Measurements from ENCODE around the gene EFTUD2.

EFTUD2 gene

DNA sequence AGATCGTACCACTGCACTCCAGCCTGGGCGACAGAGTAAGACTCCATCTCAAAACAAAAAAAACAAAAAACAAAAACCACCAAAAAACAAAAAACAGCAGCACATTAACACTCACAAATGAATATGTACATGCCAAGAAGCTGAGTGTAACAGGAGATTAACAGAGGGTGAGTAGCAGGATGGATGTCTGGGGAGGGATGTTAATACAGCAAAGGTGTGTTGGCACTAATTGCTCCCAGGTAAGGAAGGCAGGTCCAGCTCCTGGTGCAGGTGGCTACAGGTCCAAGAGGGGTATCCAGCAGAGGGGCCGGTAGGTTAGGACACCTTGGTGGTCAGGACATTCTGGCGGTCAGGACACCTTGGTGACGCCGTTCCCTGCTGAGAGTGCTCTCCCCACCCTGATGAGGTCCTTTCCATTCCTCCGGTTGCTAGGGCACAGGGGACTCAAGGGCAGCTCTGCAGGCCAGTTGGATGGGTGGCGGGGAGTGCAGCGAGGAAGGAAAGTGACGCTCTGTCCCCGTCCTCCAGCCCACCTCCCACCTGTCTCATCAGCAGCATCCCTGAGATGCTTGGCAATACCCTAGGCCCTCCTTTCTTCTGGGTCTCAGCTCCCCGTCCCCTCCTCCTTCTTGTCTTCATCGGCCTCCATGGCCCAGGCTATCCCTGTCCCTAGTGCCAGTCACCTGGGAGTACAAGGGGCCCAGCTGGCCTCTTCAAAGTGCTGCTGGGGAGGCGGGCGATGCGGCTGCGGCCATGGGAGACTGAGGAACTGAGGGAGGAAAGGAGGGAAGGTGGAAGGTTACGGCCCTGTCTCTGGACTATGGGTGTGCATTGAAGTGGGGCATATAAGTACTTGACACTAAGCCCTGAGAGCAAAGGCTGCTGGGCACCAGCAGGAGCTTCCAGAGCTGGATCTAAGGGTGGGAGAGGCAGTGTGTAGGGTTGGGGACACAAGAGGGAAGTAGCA is 26.8 kb upstream of the EFTUD2 start:
- DNase-seq = no peak

DNA sequence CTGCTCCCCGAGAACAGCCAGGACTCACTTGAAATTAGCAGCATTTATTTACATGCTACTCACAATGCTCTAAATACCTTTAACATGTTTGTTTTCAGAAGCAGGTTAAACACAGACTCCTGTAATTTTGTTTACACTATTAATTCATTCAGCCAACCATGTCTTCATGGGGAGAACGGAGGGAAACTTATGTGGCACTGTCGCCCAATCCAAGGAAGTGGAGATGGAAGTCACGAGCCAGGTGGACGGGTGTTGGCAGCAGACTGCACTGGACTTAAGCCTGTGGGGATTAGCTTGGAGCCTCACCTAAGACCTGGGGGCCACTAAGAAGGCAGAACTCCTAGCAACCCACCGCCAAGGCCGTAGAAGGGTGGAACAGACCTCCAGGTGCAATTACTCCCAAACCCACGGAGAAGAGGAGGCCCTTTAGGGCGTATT is 24.9 kb upstream of the EFTUD2 start:
- peak; percentile 11 for DNase-seq

DNA sequence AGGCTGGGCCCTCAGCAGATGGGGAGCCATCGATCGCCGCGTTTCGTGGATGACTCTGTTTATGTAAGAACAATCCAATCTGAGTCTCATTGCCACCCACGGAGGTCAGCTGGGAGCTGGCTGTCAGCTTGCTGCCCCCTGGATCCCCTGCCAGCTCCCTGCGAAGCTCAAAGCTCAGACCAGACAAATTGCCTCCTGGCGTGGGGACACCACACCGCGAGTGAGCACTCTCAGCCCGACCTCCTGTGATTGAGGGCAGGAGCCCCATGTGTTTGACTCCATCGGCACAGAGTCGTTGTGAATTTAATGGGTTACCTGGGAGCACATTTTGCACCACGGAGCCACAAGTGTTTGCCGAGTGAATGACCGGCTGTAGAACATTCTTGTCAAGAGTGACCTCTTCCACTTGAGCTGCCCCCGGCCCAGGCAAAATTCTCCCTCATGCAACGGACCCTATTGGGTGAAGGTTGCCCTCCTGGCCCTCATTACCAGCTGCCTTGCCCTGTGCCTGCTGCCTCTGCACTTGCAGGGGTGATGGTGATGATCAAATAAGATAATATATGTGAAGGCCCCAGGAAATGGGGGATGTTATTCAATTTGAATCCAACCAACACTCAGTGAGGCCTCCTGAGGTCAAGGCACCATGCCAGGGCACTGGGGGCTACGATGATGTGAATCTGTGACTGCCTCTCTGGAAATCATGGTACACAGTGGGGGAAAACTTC is 23.7 kb upstream of the EFTUD2 start:
- no peak for DNase-seq

DNA sequence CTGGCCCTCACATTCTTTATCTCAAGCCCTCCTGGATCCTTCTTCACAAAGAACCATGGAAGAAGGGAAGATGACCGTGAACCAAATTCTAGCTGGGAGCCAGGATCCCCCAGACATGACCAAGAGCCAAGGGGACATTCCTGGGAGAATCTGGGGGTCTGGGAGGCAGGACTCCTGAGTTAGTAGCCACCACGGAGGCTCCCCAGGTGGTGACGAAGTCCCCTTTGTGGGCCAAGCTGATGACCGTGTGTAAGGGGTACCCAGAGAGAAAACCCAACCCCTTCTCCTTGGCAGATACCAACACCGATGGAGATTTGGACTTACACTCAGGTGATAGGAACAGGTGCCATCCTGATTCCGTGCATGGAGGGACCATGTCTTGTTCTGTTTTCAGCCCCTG is 22.9 kb upstream of the EFTUD2 start:
- DNase-seq = no peak

DNA sequence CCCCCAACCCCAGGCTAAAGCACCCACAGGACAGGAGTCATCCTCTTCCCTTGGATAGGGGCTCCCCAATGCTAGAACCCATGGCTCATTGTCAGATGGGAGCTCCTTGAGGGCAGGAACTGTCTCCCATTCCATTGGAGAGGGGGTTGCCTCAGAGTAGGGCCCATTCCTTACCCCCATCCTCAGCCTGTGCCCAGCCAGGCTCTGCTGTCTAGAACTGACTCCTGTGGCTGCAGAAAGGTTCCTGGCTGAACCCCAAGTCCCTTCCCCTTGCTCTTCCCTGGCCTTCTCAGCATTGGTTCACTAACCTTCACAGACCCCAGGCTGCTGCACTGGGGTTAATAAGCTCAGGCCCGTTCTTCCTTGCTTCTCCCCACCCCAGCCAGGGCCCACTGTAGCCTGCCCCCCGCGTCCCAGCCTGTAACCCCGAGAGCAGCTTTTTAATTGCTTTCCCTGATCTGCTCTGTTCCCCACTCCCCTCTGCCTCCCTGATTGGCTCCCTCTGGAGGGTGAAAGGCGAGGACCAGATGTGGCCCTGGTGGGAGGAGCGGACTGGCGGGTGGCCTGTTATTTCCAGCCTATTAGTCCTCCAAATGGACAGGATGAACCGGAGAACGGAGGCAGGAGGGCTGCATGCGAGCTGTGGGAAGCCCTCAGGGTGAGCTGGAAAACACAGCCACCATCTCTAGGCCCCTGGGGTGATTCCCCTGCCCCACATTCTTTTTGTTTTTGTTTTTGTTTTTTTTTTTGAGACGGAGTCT is 22.1 kb upstream of the EFTUD2 start:
- no peak for DNase-seq

DNA sequence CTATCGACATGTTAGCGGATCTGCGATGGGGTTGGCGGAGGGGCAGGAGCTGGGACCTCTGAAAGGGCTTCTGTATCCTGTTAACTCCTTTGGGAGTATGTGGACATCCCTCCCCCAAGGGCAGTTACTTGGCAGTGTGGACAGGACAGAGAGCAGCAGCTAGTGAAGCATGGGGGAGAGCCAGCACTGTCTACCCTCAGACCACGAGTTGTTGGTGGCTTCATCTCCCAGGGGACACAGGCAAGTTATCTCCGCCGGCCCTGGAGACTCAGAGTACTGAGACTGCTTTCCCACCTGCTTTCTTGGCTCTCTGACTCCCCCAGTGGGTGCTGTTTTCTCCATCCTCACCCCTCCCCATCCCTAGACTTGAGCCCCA is 21.3 kb upstream of the EFTUD2 start:
- DNase-seq = no peak

DNA sequence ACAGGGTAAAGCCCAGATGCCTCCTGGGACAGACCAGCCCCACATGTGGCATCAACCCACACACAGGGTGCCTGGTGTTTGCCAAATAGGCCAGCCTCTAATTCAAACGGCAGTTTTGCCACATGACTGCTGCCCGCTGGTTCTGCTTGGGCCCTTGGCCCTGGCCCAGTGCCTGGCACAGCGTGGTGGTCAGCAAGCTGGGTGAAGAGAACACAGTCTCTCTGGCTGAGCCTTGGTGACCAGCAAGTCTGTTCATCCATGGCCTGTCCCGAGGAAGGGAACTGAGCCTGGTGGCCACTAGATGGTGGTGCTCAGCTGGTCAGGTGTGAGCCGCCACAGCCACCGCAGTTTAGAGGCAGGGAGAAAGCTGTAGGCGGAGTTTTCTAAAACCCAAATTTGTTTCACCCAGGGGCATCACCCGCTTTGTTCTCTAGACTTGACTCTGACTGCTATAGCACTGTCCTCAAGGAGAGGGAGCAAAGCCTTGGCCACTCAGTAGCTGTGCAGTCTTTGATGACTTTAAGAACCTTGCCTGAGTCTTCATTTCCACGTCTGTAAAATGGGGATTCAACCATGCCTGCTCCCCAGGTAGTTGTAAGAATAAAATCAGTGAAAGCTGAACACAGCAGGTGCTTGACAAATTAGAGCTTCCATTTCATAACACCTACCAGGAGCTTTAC is 20.8 kb upstream of the EFTUD2 start:
- DNase-seq = peak; percentile 31

DNA sequence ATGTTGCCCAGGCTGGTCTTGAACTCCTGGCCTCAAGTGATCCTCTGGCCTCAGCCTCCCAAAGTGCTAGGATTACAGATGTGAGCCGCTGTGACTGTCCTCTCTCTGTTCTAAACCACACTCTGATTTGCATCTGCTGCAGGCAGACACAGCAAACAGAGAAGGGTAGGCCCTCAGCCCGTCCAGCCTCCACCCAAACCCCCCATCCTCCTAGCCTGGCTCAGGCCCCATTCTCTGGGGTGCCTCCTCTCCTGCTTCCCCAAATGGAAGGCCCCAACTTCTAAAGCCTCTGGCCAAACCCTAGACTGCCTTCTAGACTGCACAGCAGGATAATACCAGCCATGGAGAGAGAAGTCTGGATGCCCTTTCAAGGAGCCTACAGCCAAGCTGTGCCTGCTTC is 20.2 kb upstream of the EFTUD2 start:
- no peak for DNase-seq

DNA sequence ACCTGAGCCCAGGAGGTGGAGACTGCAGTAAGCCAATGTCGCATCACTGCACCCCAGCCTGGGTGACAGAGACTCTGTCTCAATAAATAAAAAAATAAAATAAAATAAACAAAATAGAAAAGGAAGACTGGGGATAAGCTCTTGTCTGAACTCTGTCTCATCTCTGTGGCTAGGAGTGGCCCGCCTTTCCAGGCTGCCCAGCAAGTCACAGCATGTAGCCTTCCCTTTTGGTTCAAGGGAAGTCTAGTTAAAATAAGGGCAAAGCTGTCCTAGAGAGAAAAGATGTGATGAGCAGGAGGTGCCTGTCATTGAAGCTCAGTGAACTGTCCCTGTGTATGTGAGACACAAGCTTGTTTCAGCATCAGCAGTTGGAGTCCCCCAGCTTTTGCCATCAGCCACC is 18.8 kb upstream of the EFTUD2 start:
- DNase-seq = no peak

DNA sequence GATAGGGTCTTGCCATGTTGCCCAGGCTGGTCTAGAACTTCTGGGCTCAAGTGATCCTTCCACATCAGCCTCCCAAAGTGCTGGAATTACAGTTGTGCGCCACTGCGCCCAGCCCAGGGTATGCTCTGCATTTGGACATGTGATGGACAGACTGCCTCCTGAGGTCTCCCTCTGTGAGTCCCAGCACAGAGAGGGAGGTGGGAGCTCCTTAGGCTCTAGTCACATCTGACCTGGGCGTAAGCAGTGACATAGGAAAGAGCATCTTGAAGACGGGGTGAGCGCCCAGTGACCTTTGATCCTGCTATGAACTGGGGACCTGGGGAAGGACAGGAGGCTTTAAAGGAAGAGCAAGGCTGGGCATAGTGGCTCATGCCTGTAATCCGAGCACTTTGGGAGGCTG is 18.2 kb upstream of the EFTUD2 start:
- DNase-seq = no peak

DNA sequence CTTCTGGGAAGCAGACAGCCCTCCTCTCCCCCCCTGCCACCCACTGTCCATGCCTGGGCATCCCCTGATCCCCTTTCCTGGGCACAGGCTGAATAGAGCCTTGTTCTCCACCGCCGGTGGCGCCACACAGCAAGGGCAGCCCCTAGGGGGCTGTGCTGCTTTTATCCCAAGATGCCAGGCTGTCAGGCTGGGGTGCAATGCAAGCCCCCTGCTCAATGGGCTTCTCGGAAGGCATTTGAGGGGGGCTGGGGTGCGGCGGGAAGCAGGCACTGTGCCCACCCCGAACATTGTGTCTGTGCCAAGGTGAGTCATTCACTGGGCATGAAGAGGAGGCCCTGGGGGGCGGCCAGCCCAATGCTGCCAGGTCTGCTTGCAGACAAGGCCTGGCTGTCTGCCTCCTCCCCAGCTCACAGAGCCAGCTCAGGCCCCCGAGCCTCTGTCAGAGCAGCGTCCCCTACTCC is 17.6 kb upstream of the EFTUD2 start:
- no peak for DNase-seq

DNA sequence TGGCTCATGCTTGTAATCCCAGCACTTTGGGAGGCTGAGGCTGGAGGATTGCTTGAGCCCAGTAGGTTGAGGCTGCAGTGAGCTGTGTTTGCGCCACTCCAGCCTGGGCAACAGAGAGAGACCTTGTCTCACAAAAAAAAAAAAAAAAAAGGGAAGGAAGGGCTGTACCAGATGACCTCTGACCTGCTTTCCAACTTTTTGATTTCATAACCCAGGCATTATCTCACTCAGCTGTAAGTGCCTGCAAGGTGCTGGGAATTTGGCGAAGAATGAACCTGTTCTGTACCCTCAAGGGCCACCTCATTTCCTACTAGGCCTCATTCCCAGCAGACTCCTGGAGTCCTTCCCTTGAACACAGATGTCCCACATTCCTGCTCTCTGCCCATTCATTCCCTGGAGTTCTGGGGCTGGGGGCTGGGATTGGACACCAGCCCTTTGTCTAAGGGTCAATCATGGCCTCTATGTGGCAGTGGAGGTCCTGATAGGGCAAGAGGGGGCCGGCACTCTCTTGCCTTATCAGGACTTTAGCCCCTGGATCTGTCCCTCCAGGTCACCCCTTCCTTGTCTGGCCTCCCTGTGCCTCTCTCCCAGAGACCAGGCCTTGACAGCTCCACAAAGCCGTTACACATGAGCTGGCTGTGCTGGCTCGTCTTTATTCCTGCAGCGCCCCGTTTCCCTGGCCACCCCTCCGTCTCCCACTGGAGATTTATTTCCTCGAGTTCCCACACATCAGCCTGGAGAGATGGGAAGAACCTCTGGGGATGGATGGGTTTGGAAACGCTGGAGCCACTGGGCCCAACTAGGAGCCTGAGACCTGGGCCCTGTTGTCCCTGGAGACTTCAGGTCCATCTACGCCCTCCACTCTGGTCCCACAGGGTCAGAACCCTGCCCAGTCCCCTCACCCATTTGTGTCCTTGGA is 16.9 kb upstream of the EFTUD2 start:
- DNase-seq = no peak

DNA sequence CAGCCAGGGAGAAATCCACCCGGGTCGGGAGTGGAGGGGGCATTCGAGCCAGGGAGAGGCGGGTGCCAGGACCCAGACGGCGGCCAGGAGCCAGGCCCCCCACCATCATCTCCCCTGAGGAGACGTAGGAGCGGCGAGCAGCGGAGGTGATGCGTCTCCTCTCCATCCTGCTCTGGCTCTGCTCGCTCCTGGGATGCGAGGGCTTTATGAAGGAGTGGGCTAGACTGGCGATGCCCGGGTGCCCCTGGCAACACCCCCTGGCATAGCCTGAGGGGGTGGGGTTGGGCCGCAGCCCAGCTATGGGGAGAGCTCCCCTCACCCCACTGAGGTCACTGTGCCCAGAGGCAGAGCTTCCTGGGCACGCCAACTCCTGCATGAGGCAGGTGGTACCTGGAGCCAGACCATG is 16.1 kb upstream of the EFTUD2 start, which contains the start of gene GFAP:
Gene GFAP (minus strand): TSS at position 180 of the 406 bp plus-strand sequence. CDS start 14 bp downstream, at position 166.
- DNase-seq = no peak

DNA sequence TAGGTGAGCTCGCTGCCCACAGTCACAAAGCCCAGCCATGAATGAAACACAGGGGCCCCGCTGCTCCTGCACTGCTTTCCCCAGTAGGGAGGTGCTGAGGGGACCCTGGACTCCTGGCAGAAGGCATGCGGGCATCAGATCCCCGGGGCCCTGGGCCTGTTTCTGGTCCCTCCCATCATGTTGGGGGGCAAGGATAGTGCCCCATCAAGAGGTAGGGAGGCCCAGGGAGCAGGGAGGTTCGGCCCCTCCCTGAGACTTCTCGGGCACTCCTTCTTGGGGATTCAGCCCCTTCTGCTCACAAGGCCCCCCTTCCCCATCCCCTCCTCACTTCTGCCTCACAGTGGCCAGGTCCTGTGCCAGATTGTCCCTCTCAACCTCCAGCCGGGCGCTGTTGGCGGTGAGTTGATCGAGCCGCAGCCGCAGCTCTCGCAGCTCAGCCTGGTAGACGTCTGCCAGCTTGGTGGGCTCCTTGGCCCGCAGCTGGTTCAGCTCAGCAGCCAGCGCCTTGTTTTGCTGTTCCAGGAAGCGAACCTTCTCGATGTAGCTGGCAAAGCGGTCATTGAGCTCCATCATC is 15.5 kb upstream of the EFTUD2 start:
- no peak for DNase-seq

DNA sequence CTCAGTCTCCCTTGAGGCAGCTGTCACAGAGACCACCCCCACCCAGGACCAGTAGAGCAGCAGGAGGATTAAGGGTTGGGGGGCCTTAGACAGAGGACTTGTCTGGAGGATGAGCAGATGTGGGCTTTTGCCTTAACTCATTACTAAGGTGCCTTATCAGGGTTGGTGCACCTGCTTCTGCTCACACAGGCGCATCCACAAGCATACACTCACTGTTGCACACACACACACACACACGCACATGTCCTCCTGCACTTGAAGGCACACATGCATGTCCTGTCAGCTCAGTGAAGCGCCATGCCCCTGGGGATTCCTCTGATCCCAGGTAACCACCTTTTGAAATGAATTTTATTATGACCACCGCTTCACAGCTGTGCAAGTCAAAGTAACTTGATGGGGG is 14.9 kb upstream of the EFTUD2 start:
- DNase-seq = no peak

DNA sequence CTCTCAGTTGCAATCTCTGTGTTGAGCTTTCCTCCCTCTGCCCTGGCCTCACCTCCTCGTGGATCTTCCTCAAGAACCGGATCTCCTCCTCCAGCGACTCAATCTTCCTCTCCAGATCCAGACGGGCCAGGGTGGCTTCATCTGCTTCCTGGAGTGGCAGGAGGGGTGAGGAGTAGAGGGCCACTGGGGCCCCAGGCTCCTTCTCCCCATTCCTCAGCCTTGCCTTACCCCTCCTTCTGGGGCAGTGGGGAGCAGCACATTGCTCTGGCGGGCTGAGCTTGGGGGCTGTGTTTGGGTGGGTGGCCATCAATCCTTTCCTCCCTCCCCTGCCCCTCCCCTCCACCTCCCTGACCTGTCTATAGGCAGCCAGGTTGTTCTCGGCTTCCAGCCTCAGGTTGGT is 14.4 kb upstream of the EFTUD2 start:
- DNase-seq = no peak

DNA sequence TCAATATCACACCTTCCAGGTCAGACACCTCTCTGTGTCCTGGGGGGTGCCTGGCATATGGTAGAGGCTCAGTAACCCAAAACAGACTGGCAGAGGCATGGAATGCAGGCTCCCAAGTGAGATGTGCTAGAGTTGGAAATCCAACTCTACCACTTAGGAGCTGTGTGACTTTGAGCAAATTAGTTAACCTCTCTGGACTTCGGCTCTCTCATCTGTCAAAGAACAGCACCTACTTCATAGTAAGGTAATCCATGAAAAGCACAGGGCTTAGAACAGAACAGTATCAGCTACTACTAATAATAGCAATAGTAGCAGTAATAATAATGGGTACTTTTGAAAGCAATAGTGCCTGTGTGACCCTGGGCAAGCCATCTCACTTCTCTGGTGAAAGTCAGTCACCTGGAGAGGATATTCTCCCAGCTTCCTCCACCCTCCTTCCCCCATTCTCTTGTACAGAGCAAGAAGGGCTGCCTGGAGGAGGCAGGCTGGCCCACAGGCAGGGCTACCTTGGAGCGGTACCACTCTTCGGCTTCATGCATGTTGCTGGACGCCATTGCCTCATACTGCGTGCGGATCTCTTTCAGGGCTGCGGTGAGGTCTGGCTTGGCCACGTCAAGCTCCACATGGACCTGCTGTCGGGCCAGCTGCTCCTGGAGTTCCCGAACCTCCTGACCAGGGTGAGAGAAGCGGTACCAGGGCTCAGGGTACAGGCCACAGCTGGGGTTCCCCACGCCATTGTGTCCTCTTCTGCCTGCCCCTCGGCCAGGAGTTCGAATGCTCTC is 13.7 kb upstream of the EFTUD2 start:
- no peak for DNase-seq

DNA sequence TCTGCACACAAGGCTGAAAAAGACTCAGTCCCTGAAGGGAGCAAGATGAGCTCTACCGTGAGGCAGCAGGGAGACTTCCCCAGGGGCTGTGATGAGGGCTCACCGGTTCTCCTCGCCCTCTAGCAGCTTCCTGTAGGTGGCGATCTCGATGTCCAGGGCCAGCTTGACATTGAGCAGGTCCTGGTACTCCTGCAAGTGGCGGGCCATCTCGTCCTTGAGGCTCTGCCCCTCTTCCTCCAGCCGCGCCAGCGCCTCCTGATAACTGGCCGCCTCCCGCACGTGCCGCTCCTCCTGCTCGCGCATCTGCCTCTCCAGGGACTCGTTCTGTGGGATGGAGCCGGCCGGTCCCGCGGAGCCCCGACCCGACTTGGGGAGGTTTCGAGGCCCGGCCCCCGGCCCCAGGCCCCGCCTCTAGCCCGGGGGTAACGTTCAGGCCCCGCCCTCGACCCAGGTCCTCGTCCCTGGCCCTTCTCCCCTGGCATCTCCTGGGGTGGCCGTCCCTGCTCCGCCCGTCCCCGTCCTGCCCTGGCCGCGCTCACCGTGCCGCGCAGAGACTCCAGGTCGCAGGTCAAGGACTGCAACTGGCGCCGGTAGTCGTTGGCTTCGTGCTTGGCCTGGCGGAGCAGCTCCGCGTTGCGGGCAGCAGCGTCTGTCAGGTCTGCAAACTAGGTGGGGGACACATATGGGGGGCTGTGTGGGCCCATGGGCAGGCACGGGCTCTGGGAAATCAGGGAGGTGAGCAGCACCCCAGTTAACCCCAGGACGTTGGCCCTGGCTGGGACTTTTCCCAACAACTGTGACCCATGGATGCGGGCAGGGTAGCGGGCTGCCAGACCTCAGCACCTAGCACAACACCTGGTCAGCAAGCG is 12.1 kb upstream of the EFTUD2 start:
- peak; percentile 6 for DNase-seq
